GM18502 (cell line): ENCODE data around the gene CHST8.

Experiments used
- ATAC-seq: cut with Tn5 transposase; IDR thresholded peaks from one replicate; pipeline ENCODE4 v1.9.1; 2021; ENCODE audit warnings: mild to moderate bottlenecking; ENCODE audit not compliant: unreplicated experiment, poor library complexity

Gene CHST8

GRCh38 chr19:33704271-33704670 lies 82.5 kb downstream of the CHST8 start:
- no peak for ATAC-seq

- no peak for ATAC-seq
Measured at GRCh38 chr19:33705090-33705847, 83.5 kb downstream of the CHST8 start.

DNA sequence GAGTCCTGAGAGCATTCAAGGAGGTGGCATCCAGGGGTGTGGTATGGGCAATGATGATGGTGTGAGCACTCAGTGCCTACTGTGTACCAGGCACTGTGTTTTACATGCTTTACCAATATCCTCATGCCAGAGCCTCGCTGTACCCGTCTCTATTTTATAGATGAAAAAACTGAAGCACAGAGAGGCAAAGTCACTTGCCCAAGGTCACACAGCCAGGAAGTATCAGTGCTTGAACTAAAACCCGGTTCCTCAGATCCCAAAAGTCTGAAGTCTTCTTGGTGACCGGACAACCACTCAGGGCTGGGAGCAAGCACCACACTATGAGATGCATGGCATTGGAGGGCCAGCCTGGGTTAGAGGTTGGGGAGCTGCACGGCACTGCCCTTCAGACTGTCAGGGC lies 84.1 kb downstream of the CHST8 start:
- ATAC-seq: no peak

DNA sequence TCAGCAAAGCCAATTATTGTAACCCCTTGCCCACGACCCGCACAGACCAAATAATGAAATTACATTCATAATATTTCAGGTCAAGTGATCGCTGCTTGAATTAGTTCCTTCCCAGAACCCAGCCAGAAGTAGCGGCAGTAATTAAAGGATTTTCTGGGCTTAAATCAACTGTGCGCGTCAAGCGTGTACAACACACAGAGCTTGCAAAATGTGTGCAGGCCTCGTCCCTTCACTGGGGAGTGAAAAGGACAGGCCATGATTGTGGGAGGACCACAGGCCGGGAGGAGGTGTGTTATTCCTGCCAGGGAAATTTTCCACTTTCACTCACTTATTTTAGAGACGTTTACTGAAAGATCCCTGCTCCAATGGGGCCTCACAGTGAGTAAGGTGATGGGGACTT lies 84.9 kb downstream of the CHST8 start:
- ATAC-seq: no peak

GRCh38 chr19:33712268-33712667 lies 90.5 kb downstream of the CHST8 start:
- ATAC-seq: no peak

DNA sequence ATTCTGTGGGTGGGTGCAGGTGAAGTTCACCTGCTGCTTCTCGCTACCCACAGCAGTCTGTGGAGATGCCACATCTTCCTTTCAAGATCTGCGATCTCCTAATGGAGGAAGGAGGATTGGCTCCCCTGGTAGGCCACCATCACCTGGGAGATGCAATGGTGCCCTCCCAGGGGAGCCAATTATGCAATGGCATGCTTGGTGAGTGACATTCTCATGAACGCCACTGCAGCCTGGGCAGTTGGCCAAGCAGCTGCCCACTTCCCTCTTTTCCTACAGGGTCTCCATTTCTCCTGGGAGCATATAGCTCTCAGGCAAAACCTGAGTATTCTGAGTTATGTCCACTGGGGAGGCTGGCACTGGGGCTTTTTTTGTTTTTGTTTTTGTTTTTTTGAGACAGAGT lies 91.4 kb downstream of the CHST8 start:
- no peak for ATAC-seq

DNA sequence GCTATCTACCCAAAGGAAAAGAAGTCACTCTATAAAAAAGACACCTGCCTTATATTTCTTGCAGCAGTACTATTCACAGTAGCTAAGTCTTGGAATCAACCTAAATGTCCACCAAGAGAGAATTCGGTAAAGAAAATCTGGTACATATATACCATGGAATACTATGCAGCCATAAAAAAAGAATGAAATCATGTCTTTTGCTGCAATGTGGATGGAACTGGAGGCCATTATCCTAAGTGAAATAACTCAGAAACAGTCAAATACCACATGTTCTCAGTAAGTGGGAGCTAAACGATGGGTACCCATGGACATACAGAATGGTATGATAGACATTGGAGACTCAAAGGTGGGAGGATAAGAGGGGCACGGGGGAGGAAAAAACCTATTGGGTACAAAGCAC lies 92.4 kb downstream of the CHST8 start:
- ATAC-seq: no peak

- no peak for ATAC-seq
Measured at GRCh38 chr19:33715462-33715861, 93.7 kb downstream of the CHST8 start.

DNA sequence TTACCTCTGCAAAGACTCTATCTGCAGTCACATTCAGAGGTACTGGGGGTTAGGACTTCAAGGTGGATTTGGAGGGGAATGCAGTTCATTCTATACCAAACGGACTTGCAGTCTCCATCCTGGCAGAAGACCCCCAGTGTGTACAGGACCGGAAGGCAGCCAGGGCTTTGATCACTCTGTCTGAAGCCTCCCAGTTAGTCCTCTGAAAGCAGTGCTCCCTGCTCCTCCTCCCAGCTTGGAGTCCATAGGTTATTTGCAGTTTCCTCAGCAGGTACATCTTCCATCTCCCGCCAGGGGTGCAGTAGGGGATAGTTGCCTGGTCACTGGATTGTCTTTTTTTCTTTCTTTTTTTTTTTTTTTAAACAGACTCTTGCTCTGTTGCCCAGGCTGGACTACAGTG lies 96.1 kb downstream of the CHST8 start:
- no peak for ATAC-seq

GRCh38 chr19:33718651-33719254 lies 97.0 kb downstream of the CHST8 start:
- ATAC-seq: no peak

DNA sequence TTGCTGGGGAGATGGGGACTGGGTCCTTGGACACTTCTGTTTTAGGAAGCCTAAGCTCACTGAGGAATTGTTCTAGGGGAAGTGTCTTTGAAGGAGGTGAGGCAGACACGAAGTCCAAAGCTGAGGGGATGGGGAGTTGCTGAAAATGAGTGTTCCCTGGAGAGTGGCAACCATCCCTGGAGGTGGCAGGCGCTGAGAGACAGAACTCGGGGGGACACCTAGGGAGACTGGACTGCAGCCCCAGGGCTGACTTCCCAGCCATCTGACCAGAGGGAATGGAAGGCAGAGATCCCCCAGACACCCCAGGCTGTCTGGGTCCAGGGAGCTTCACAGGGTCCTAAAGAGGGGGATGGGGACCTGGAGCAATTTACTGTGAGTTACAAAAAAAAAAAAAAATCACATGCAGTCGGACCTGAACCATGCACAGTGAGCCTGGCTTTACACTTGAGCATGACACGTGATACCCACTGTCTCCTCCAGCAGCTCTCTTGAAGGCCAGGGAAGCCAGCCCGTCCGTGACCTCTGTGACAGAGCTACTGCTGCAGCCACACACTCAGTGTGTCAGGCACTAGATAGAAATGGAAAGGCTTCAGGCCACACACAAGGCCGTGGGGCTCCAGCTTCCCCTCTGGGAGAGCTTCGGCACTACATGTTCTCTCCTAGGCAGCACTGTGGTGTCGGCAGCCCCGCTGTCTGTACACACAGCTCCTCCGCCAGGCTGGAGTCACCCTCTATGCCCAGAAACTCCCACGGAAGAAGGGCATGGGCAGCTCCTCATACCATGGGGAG lies 97.8 kb downstream of the CHST8 start:
- no peak for ATAC-seq

DNA sequence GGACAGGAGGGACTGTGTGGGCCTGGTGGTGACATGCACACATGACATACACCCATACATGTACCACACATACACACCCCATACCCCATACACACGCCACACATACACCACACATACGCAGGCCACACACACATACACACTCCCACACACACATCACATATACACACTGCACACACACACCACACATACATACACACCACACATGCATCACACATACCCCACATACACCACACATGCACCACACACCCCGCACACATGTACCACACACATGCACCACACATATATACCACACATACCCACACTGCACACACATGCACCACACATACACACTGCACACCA lies 98.4 kb downstream of the CHST8 start:
- no peak for ATAC-seq

DNA sequence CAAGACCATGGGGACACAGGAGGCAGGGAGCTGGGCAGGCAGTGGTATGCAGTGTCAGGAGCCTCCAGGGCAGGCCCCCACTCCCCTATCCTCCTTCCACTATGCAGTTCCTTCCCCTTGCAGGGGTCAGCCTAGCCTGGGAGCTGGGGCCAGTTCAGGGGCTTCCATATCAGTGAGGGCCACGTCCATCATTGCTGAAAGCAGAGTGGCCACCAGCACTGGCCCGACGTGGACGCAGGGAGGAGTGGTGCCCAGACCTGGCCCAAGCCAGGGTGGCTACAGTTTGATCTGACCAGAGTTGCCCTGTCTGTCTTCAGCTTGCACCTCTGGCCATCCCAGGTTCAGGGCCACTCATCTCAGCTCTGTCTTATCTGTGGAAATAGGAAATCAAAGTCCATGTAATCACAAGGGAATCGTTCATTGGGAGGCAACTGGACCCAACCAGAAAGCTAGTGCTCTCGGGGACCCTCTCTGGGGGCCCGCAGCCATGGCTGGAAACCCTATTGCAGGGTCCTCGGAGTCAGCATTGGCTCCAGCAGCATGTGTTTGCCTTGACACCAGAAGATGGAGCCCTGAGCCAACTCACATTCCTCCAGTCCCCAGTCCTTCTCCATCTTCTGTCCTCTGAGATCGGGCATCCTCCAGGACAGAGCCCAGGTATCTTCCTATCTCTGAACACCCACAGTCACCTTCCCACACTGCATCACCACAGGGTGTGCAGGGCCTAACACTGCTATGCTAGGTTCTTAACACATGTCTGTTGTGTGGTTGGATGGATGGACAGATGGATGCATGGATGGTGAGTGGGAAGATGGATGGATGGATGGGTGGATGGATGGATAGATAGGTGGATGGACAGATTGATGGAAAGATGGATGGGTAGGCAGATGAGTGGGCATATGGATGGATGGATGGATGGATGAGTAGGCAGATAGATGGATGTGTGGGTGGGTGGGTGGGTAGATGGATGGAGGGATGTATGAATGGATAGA lies 99.2 kb downstream of the CHST8 start:
- ATAC-seq: no peak

DNA sequence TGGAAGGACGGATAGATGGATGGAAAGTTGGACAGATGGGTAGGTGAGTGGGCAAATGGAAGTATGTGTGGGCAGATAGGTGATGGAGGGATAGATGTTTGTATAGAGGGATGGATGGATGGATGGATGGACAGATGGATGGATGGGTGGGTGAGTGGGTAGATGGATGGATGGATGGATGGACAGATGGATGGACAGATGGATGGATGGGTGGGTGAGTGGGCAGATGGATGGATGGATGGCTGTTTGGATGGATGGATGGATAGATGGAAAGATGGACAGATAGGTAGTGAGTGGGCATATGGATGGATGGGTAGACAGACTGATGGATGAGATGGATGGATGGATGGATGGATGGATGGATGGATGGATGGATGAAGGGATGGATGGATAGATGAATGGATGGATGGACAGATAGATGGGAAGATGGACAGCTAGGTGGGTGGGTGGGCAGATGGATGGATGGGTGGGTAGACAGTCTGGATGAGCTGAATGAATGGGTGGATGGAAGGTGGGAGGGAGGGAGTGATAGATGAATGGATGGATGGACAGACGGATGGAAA lies 100.1 kb downstream of the CHST8 start:
- no peak for ATAC-seq

DNA sequence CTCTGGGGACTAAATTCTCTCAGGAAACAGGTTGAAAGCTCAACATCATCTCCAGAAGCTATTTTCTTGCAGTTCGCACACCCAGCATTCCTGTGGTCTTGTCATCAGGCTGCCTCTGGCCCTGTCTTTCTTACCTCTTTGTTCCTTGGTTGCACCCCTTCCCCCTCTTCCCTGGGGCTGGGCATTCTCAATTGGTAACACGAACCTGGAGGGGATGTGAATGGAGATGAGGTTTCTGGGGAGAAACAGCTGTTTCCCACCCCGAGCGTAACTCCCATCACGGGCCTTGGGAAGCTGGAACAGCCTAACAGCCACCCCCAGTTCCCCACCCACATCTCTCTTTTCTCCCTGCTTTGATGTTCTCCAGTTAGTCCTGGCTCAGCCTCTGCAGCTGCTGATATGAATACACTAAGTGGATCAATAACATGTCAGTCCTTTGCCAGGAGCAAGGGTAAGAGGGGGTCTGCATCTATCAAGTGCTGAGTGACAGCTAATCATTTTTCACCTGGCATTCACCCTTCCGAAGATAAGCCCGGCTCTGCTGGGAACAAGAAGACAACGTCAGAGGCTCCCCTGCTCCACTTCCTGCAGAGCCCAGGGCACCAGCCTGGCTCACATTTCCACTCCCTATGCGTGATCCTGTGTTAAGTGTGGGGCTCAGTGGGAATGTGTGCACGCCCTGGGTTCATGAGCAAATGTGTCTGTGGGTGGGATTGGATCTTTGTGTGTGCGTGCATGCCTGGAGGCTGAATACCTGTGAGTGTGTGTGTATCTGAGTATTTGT lies 100.9 kb downstream of the CHST8 start:
- no peak for ATAC-seq

- no peak for ATAC-seq
Measured at GRCh38 chr19:33723512-33723911, 101.8 kb downstream of the CHST8 start.

DNA sequence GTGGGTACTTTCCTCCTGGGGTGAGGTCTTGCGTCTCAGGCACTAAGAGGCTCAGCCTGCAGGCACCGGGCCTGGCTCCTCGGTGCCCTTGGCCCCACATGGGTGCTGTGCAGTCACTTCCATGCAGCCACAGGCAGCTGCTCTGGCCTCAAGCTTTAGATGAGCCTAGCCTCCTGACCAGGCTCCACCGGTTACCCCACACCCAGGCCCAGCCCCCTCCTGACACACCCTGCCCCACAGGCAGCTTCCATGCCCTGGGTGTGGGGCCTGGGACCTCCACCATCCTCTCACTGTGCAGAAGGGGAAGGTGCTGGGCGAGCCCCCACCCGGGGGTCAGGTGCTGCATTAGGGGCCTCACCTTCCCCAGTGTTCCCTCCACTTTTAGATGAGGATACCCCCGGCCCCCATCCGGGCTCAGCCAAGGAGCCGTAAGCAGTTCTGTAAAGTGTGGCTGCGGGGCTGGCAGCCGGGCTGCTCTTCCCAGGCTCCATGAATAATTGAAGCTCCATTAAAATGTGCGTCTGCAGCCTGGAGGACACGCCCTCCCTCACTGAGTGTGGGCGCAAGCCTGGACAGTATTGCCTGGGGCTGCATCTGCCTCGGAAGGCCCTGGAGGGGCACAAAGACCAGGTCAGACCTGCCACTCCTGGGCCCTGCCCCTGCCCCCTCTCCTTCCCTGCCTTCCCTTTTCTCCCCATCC lies 102.4 kb downstream of the CHST8 start:
- ATAC-seq: no peak

DNA sequence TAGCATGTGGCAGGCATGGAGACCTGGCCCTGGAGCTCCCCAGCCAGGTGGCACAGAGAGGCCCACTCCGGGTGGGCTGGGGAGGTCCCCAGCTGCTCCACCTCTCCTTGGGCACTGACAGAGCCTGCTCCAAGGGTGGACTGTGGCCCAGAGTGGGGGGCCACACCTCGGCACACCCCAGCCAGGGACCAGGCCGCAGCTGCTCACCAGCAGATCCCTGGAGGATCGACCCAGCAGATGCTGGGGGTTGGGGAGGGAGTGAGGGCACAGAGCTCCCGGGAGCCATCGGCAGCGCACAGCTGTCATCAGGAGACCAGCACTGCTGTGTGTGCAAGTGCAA lies 102.9 kb downstream of the CHST8 start:
- ATAC-seq: no peak

DNA sequence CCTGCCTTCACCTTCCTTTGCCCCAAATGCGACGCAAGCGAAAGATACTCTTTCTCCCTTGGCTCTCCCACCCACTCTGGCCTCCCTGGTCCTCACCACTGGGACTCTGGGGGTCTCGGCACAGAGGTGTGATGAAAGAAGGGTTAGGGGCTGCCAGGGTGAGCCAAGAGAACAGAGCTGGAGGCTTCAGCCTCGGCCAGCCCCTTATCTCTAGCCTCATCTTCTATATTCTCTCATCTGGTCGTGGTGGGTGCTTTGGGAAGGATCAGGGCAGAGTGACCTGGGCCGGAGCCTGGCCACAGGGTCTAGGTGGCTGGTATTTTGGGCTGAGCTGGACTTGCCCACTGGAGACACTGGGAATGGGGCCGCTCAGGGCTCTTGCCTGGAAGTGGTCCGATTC lies 103.8 kb downstream of the CHST8 start:
- ATAC-seq: no peak
